T-helper 22 cell (primary cell): Measurements from ENCODE around the gene CENPF.
"Not testable (repeated sequence)": the region's sequence is repeated elsewhere in the genome, so short reads cannot be mapped to it uniquely, and the experiment has no call there.

Source experiments
- DNase-seq: peaks from one replicate; pipeline ENCODE4 v3.0.0-alpha.2; 2020; ENCODE audit warnings: low read depth

Gene CENPF

DNA sequence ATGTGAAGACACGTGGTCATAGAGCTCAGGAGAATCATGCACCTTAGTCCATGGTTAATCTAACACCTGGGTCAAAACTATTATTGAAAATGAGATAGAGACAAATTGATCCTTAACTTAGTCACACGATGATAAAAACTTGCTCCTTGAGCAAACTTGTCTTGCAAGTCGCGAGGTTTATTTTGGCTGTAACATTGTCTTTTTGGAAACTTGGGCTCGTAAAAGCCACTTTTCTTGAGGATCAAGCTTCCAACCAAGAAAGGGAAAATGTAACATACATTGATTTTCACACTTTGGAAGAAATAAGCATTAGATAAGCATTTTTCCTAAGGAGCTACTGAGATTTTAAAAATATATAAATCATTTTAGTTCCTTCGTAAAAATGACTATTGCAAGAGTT lies 19.9 kb upstream of the CENPF start:
- DNase-seq = no peak

DNA sequence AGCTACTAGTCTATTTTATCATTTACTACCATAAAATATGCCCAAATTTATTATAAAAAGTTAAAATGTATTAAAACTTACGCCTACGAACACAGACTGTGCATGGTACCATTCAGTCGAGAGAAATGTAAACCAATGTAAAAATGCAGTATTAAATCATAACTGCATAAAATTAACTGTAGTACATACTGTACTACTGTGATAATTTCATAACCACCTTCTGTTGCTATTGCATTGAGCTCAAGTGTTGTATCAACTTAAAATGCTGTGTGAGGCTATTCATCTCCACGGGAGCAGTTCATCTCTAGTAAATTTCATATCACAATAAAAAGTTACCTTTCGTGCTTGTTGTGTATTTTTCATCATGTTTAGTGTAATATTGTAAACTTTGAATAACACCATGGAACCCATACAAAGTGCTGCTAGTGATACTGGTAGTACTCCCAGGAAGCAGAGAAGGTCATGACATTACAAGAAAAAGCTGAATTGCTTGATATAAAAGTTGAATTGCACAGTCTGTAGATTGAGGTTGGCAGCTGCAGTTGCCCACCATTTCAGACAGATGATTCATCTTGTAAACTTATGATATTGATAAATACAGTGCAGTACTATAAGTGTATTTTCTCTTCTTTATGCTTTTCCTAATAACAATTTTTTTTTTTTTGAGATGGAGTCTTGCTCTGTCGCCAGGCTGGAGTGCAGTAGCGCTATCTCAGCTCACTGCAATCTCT lies 19.0 kb upstream of the CENPF start:
- no peak for DNase-seq

DNA sequence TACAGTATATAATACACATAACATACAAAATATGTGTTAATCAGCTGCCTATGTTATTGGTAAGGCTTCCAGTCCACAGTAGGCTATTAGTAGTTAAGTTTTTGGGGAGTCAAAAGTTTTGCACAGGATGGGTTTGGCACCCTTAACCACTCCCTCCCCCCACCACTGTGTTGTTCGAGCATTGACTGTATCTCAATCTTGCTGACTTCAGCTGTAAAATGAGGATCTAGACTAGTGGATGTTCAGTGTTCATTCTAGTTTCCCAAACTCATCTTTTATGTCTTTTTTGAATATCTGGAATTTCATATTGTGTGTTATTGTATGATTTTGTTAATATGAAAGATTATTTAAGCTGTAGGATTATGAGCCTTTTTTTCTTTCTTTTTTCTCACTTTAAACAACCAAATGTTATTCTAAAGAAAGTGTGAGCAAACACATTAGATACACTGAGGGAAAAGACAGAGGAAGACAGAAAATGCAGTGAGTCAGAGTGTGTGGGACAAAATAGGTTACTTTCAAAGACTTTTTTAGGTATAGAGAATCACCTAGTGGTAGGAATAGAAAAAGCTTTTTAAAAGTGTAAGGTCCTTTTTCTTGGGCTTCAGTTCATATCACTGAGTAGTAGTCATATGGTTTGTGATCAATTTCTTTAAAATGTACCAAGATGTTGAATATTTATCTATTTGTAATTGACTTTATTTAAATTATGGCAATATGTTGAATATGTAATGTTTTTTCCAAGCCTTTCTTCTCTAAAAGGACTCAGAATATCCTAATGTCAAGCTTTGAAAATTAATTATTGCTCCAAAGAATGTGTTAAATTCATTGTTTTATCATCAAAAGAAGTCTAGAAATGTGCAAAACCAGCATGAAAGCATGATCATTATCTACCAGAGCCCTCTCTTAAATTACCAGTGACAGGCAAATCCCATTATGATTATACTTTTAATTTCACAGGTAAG lies 17.9 kb upstream of the CENPF start:
- DNase-seq = no peak

DNA sequence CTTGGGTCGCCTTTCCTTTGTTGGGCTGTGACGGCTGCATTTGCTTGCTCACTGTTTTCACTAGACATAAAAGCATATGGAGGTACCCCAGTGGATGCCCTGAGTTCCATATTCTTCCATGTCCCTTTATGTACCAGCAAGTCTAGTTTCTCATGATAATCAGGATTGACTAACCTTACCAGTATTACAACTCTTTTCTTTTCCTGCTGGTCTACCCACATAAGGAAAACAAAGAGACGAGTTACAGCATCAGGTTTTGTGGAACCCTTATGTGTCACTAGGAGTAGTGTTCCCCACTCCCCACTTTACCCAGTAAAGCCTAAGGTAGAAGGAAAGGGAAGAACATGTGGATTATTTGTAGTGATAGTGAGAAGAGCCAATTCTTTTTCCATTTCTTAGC lies 16.4 kb upstream of the CENPF start:
- DNase-seq = no peak

DNA sequence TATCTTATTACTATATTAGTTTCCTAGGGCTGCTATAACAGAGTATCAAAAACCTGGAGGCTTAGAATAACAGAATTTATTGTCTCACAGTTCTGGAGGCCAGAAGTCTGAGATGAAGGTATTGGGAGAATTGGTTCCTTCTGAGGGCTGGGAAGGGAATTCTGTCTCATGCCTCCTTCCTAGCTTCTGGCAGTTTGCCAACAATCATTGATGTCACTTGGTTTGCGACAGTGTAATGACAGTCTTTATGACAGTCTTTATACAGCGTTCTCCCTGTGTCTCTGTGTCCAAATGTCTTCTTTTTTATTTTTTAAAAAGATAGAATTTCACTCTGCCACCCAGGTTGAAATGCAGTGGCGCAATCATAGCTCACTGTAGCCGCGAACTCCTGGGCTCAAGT lies 15.8 kb upstream of the CENPF start:
- DNase-seq = no peak

DNA sequence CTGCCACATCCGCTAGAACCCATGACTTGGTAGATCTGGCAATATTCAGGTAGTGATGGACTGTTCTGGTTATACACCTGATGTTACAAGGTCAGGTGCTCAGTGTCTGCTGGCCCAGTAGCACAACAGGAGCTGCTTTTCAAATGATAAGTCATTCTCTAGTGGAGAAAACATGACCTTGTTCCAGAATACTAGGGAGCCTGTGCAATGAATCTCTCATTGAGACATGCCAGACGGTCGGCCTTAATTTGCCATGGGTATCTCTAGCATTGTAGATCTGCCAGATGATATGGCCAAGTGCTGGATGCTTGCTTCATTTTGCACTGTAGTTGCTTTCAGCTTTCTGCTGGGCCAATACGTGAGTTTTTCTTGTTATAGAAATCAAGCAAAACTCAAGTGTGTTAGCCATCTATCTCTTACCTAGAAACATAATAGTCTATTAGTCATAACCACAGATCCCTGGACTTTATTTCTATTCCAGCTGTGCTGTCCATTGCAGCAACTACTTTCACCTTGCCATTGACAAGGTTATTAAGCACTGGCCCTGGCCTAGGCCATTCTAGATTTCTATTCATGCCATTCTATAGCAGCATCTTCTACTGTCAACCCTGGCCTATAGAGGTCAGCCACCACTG lies 13.9 kb upstream of the CENPF start:
- DNase-seq = no peak

DNA sequence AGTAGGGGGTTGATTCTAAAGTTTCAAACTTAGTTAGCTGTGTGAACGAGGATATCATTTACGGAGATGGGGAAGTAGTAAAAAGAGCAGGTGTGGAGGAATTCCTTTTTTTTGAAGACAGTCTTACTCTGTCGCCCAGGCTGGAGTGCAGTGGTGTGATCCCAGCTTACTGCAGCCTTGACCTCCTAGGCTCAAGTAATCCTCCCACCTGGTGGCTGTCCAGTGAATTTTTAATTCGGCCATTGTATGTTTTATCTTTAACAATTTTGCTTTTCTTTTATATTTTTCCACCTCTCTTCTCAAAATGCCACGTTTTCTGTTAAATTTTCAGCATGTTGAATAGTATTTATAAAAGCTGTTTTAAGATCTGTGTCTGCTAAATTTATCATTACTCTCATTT lies 12.3 kb upstream of the CENPF start:
- DNase-seq = no peak

DNA sequence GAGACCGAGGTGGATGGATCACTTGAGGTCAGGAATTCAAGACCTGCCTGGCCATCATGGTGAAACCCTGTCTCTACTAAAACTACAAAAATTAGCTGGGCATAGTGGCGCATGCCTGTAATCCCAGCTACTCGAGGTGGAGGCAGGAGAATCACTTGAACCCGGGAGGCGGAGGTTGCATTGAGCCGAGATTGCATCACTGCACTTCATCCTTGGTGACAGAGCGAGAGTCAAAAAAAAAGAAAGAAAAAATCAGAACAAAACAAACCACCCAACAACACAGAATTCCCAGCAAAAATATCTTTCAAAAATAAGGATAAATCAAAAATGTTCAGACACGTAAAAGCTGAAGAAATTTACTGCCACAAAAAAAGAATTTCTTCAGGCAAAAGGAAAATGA lies 11.1 kb upstream of the CENPF start:
- DNase-seq = not testable (repeated sequence)

DNA sequence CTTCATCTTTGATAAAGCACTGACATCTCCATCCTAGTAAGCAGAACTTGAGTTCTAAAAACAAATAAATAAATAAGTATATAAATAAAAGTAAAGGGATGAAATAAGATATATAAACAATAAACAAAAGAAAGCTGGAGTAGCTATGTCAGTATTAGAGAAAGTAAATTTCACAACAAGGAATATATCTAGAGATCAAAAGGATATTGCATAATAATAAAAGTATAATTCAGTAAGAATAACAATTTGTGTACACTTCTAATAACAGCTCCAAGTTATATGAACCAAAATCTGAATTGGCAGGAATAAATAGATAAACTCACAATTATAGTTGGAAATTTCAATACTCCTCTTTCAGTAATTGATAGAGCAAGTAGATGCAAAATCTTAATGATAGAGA lies 9.8 kb upstream of the CENPF start:
- DNase-seq = no peak

DNA sequence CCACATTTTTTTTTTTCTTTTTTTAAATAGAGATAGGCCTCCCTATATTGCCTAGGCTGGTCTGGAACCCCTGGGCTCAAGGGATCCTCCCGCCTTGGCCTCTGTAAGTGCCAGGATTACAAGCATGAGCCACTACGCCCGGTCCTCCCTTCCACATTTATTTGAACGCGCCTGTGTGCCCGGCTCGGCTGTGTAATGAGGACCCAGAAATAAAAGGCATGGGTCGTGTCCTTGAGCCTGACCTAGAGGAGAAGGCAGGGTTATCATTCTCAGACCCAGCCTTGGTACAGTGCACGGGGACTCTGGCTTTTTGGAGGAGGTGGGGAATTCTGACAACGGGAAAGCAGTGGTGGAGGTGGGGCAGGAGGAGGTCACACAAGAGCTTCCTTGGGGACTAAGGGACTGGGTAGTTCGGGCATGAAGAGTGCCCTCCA lies 841 bp downstream of the CENPF start:
- no peak for DNase-seq

DNA sequence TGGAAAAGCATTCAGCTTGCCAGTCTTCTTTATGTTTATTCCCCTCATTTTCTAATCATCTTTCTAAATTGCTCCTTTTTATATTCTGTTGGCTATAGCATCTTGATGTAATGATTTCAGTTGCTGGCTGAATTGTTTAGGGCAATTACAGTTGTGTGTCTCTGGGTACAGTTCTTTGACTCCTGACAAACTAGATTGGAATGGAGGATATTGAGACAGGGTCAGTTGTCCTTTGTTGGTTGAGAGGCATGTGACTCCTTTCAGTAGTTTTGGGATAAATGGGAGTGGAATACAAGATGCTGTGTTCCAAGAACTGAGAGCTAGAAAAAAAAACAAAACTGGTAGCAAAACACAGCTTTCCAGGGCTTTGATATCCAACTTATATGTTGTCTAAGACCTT lies 1.5 kb downstream of the CENPF start:
- no peak for DNase-seq

DNA sequence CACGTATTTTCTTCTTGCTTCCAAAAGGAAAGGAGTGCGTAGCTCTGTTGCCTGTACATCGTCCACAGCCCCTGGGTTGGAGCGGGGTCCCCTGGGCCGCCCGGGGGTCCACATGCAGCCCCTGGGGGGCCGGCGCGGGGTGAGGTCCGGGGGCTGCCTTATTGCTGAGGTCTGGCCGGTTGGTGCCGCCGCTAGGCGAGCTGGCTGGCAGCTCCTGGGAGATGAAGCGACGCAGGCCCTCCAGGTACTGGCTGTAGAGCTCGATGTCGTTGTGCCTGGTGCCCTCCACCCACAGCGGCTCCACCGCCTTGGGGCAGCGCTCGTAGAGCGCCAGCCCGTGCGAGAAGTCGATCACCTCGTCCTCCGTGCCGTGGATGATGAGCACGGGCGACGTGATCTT lies 2.5 kb downstream of the CENPF start:
- not testable (repeated sequence) for DNase-seq

DNA sequence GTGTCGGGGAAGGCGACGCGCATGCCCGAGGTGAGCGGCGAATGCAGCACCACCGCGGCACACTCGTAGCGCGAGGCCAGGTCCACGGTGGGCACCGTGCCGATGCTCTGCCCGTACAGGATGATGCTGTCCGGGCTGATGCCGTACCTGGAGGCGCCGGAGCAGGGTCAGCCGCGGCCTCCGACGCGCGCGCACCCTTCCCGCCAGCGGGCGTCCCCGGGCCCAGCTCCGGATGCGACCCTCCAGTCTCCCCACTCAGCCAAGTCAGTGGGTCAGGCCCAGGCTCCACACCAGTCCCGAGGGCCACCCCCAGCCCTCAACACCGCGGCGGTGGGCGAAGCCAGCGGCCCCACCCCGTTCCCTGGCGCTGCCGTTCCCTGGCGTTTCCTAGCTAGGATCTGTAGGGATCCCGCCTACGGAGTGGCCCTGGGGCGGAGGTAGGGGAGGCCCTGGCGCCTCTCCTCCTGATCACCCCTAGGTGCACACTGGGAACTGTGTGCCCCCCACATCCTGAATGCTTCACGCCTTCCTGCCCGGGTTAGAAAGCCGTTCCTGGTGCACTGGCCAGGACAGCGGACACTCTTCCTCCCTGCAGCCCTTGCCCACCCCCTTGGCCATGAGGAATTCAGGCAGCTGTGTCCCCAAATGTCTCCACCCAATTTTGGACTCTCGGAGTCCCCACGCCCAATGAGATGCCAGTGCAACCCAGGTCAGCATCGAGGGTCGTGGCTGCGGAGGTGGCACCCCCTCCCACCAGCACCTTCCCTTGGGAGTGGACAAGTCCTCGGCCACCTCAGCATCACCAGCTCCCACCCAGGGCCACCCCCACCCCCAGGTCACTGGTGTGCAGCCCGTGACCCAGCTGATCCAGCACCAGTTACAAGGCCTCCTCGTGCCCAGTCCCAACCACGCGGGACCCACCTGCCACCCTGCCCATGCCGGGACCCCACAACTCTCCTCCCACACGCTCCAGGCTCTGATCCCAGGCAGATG lies 3.2 kb downstream of the CENPF start:
- DNase-seq = not testable (repeated sequence)

DNA sequence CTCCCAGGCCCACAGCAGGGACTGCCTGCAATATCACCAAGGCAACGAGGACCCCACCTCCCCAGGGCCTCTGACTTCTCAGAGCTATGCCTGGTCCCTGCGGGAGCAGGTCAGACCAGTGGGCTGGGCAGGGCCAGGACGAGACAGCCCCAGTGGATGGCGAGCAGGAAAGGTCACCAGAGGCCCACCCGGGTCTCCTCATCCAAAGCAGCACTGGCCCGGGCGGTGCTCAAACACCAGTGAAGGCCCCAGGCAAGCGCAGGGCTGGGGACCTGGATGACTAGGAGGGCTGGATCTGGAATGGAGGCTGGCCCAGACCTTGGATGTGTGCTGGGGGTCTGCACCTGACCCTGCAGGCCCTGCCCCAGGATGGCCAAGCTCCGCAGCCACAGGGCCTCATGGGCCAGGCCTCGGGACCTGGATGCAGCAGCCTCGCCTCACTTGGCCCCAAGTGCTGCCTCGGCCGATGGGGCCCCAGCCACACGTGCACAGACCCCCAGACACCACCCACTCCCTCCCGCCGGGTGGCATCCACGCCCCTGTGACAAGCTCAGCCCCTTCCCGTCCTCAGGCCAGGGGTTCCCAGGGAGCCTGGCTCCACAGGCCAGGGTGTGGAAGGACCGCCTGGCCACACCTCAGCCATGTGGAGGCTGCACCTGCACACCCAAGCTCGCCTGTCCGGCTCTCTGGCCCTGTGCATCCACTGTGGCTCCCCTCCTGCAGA lies 4.7 kb downstream of the CENPF start:
- not testable (repeated sequence) for DNase-seq

DNA sequence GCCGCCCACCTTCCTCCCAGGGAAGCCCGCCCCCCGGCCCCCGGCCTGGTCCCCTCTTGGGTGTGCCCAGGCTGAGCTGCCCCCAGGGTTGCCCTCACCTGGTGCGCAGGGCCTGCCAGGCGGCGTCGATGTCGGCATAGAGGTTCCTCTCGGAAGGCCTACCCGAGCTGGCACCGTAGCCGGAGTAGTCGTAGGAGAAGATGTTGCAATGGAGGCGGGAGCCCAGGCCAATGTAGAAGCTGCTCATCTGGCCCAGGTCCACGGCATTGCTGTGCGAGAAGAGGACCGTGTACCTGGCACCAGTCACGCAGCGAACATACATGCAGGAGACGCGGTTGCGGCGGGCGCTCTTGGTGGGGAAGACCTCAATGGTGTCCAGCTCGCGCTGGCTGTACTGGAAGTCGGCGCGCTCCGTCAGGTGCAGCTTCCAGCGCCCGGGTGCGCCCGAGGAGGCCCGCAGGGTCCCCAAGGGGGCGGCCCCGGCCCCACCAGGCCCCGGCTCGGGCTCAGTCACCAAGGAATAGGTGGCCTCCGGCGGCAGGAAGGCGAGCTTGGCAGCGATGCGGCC lies 5.3 kb downstream of the CENPF start:
- not testable (repeated sequence) for DNase-seq

DNA sequence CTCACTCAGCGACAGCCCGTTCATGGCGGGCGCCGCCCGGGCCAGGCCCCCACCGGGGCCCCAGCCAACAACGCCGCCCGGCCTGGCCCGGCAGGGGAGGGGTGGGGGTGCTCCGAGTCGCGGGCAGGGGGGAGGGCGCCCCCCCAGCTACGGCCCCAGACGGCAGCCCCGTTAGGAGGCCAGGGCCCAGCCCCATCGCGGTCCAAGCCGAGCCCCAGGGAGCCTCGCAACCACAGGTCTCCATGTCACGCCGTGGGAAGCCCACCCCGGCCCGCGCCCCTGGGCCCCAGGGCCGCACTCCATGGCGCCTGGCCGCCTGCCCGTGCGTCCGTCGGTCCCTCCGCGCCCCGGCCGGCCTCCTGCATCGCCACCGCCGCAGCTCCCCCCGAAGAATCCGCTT lies 5.8 kb downstream of the CENPF start:
- DNase-seq = not testable (repeated sequence)

DNA sequence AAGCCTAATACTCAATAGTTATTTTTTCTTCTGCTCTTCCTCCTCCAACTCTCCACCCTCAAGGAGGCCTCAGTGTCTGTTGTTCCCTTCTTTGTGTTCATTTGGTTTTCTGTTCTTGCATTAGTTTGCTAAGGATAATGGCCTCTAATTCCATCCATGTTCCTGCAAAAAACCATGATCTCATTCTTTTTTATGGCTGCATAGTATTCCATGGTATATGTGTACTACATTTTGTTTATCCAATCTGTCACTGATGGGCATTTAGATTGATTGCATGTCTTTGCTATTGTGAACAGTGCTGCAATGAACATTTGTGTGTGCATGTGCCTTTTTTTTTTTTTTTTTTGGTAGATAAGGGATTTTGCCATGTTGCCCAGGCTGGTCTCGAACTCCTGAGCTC lies 6.7 kb downstream of the CENPF start:
- no peak for DNase-seq

DNA sequence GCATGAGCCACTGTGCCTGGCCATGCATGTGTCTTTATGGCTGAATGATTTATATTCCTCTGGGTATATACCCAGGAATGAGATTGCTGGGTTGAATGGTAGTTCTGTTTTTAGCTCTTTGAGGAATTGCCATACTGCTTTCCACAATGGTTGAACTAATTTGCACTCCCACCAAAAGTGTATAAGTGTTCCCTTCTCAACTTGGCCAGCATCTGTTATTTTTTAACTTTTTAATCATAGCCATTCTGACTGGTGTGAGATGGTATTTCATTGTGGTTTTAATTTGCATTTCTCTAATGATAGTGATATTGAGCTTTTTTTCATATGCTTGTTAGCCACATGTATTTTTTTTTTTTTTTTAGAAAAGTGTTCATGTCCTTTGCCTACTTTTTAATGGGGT lies 7.1 kb downstream of the CENPF start:
- not testable (repeated sequence) for DNase-seq

DNA sequence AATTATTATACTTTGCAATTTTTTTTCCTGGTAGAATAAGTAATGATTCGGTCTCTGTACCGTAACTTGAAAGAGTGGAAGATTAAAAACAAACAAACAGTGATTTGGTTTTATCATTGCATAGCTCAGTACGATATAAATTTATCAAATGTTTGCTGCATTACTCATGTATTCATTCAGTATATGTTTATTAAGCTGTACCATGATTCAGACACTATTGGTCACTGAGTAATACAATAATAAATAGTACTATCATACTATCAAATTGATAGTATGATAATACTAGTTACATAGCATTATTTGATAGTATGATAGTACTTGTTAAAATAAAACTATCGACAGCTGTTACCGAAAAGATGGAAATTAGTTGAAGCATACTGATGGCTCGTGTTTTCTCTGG lies 12.1 kb downstream of the CENPF start:
- DNase-seq = no peak

DNA sequence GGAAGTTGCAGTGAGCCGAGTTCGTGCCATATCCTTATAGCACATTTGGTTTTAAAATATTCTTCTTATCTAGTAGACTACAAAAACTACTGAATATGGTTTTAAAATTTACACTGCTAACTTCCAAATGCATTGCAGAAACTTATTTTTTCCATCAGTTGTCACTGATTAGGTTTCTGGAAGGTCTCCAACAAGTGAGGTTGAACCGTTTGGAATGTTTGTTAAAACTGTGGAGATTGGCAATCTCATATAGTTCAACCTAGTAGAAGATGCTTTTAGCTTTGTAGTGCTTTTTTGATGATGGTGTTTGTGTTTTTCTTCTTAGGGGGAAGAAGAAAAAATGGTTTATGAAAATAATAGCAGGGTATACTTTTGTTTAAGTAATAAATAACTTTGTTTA lies 12.9 kb downstream of the CENPF start:
- DNase-seq = no peak

DNA sequence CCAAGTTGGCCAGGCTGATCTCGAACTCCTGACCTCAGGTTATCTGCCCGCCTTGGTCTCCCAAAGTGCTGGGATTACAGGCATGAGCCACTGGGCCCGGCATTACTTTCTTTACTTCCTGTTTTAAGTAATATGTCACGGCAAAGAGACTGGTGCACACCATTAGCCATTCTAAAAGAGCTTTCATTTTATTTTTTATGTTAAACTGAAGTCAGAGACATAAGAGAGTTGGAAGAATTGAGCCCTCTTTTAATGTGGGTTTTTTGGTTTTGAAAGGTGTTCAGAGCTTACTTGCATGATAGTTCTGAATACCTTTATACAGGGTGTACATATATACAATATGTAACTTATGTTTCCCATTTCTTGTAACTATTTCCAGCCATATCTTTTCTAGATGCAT lies 14.3 kb downstream of the CENPF start:
- no peak for DNase-seq
